DMS153 treated with DMSO at 0.1 percent for 48 hours (cell line): Measurements from ENCODE around the gene LHFPL3.

Experiments used
- DNase-seq: peaks from one replicate; lab custom pipeline; 2025; ENCODE audit not compliant: unreplicated experiment; lab: John Stamatoyannopoulos, UW

LHFPL3 gene

DNA sequence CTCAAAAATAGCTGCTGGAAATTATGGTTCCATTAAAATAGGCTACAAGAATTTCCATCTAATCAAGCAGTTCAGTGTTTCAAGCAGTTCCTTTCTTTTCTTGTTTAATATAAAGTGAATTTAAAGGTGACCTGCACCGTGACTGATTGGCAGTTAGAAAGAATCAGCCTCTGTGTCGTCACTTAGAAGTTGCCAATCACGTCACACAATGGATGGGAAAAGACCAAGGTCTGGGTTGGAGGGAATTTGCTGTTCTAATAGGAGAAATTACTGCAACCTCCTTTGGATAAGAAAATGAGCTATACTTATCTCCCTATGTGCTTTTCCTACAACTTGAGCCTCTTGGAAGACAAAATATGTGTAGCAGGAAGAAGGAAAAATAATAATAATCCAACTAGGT lies 466.2 kb downstream of the LHFPL3 start:
- DNase-seq, result no peak

DNA sequence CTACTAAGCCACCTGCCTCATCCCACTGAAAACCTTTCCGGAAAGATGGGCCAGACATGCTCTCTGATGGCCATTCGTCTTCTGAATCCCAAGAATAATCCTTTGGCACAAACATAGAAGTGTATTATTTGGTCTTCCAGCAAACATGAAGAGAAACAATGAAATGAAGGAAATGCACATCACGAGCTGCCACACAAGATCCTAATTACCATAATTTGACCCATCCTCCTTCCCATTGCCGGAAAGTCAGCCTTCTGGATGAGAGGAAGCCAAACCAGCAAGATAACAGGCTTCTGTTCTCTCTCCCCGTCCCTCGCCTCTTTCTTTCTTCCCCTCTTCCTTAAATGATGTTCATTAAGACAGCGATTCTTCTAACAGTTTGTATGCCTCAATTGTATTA lies 466.7 kb downstream of the LHFPL3 start:
- DNase-seq, result no peak

DNA sequence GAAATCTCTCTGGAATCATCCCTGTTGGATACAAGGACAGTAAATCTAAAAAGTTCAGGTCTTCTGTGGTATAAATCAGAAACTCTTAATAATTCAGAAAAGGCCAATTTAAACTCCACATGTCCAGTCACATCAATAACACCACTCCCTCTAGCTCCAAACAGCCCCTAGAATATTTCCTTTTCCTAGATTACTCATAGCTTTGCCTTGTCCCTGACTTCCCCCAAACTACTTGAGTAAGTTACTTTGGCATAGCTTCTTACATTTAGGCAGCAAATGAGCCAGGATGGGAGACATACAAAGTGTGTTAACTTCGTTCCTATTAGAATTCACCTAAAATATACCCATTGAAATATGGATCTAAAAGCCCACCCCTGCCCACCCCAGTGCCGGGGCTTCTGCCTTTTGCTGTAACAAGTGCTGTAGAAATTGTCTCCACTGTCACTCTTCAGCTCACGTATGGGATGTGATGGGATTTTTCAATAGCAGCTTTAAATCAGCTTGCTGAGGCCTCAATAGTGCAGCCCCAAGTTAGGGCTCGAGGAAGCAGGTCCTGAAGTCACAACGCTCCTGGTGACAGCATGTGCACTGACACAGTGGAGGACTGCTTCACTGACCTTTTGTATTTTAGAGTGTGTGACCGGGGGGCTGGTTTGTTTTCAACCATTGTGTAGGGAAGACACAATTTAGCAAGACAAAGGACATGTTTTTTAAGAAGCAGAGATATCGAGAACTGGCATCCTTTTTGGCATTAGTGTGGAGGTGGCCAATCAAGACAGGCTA lies 467.4 kb downstream of the LHFPL3 start:
- DNase-seq, result no peak

- no peak for DNase-seq
Measured at GRCh38 chr7:104800307-104800706, 471.9 kb downstream of the LHFPL3 start.

DNA sequence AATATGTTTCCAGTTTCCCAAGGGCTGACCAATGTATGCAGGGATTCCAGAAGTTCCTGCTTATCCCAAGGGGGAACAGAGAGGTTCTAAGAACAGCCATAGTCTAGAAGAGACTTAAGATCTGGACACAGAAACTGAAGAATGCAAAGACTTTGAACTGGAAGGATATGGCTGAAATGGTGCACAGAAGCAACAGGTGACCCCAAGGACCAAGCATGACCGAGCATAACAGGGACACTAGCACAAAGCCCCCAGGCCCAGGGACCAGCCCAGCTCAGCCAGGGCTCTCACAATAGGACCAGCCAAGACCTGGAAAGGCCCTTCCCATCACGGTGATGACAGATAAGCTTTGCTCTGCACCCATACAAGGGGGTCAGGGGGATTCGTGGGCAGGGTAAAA lies 472.6 kb downstream of the LHFPL3 start:
- no peak for DNase-seq

DNA sequence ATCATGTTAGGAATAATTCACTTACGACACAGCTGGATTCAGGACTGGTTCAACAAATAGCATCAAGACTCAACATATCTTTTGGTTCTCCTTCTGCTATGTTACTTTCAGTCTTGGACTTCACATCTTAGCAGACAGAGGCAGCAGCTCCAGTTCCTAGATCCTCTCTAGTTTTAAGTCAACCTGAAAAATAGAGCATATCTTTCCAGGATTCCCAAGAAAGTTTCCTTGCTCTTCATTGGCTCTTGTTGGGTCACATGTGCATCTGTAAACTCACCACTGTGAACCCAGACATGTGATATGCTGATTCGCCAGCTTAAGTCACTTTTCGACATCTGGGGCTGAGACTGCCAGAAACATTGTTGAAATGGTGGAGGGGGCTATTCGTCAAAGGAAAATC lies 475.5 kb downstream of the LHFPL3 start:
- DNase-seq, result no peak

DNA sequence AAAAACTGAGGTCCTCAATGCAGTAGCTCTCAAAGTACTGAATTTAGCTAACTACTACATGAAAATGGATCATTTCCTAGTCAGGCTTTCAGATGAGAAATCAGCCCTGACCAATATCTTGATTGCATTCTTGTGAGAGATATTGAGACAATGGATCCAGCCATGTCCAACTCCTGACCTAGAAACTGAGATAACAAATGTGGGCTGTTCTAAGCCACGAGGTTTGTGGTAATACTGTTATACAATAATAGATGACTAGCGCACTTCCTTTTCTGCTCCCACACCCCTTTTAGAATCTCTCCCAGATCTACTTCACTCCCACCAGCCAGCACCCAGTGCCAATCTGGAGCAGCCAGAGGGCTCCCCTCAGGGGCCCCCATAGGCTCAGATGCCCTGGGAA lies 476.3 kb downstream of the LHFPL3 start:
- DNase-seq, result no peak

DNA sequence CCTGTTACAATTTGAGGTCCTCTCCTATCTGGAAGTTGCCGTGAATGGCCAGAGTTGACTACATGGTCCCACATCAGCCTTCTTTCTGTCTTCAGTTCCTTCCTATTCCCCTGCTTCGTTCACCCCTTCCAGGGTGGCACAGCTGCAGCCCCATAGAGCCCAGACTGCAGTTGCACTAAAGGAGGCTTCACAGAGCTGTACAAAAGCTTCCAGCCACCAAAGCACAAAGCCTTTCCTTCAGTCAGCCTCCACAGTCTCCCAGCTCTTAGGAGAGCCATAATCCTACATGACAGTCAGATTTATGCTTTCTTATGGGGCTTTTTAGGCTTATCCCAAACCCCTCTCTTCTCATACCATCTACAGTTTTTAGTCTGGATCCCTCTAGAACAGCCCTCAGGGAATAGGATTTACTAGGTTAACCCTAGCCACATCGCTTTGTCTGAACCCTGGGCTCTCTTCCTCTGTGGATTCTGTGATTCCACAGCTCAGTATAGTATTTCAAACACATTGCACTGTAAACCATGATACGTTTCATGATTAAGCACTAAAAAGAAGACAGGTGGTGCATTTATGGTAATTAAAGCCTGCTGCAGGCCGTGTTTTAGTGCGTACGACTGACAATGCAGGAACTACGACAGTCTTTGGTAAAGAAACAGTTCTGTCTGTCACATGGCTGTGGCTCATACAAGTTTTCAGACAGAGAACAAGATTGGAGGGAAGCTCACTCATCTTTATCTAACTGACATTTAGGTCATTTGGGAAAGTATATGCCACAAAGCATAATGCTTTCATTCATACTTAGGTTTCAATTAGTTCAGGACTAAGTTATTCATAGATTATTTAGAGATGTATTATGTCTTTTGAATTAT lies 477.3 kb downstream of the LHFPL3 start:
- no peak for DNase-seq

GRCh38 chr7:104807671-104808070 lies 479.3 kb downstream of the LHFPL3 start:
- DNase-seq, result no peak

- no peak for DNase-seq
Measured at GRCh38 chr7:104809906-104810305, 481.5 kb downstream of the LHFPL3 start.

- DNase-seq, result no peak
Measured at GRCh38 chr7:104814126-104814525, 485.7 kb downstream of the LHFPL3 start.

- no peak for DNase-seq
Measured at GRCh38 chr7:104814671-104815400, 486.4 kb downstream of the LHFPL3 start.

- no peak for DNase-seq
Measured at GRCh38 chr7:104816537-104816936, 488.1 kb downstream of the LHFPL3 start.

GRCh38 chr7:104818961-104819880 lies 490.8 kb downstream of the LHFPL3 start:
- DNase-seq, result no peak

DNA sequence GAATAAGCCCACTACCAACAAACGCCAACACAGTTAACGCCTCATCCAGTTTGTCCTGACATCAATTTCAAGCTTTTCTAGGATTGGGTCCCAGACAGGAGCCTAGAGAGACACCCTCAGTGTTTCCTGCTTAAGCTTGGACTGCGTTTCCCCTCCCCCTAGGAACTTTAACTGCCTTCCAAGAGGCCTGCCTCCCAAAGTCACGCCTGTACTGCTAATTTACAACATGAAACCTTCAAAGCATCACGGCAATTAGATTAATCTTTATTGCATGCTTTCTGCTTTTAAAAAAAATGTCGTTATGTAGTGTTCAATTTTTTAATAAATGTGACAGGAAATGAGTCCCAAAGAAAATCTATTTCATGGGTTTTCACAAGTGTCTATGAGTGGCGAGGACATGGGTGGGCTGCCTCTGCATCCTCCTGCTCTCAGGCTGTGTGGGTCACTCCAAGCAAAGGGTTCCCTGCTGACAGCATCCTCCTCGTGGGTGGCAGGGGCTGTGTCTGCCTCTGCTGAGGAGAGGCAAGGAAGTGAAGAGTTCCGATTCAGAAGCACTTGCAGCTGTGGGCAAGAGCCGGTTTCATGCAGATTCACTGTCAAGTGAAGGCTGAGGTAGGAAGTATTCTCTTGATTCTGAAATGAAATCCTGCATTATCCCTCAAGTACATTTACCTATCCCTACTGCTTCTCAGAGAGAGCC lies 492.6 kb downstream of the LHFPL3 start:
- no peak for DNase-seq

DNA sequence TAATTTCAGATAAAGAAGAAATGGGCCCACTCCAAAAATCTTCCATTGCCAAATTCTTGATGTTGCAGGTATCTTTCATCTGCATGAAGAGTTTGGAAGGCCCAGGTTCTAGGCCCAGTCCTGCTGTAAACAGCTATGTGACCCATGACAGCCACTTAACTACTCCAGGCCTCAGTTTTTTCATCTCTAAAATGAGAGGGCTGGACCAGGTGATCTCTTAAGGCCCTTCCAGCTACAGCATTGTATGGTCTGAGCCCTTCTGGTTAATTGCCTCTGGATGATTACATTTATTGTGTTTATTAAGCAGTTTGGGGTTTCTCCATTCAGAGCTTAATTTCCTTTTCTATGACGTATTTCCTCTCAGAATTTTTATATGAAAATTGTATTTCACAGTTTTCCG lies 494.8 kb downstream of the LHFPL3 start:
- no peak for DNase-seq

- DNase-seq, result no peak
Measured at GRCh38 chr7:104825099-104825498, 496.7 kb downstream of the LHFPL3 start.

GRCh38 chr7:104826135-104826534 lies 497.7 kb downstream of the LHFPL3 start:
- DNase-seq, result no peak

GRCh38 chr7:104836976-104837375 lies 508.6 kb downstream of the LHFPL3 start:
- DNase-seq, result no peak
